GM23338 (cell line): Measurements from ENCODE around the gene RAP1GAP2.

ENCODE experiments used
- CREB1 ChIP-seq: fragments of 250-450 bp; sonication (Bioruptor Pico); IDR thresholded peaks from 2 replicates; pipeline ENCODE4 v1.5.0; 2020; ENCODE audit warnings: low read depth, mild to moderate bottlenecking, moderate library complexity
- CTCF ChIP-seq, 2 experiments: fragments of 200-600 bp in 1 of 2; sonication (generic) in 1 of 2; conservative IDR thresholded peaks; 2 replicates each; pipeline versions ENCODE4 v1.5.1 to v1.6.1; 2016 to 2017; ENCODE audit warnings: antibody characterized with exemption in 2 of 2, low read depth in 2 of 2, mild to moderate bottlenecking in 2 of 2, moderate library complexity in 1 of 2
- ETS1 ChIP-seq: IDR thresholded peaks from 2 replicates; pipeline ENCODE4 v1.6.1; 2016; ENCODE audit warnings: antibody characterized with exemption
- EZH2 ChIP-seq: fragments of 200-600 bp; sonication (generic); IDR thresholded peaks from one replicate; pipeline ENCODE4 v1.8.0; 2017; ENCODE audit warnings: antibody characterized with exemption, mild to moderate bottlenecking, low read depth; ENCODE audit not compliant: unreplicated experiment
- EZH2phosphoT487 ChIP-seq: fragments of 200-600 bp; sonication (generic); IDR thresholded peaks from one replicate; pipeline ENCODE4 v1.8.1; 2018; ENCODE audit warnings: antibody characterized with exemption; ENCODE audit not compliant: unreplicated experiment
- JUNB ChIP-seq: IDR thresholded peaks from one replicate; pipeline ENCODE4 v1.6.1; 2016; ENCODE audit warnings: antibody characterized with exemption; ENCODE audit not compliant: unreplicated experiment
- NANOG ChIP-seq: IDR thresholded peaks from 2 replicates; pipeline ENCODE4 v1.6.1; 2016; ENCODE audit warnings: antibody characterized with exemption, borderline replicate concordance
- POLR2AphosphoS5 ChIP-seq: IDR thresholded peaks from 2 replicates; pipeline ENCODE4 v1.6.1; 2016; ENCODE audit warnings: antibody characterized with exemption, low read depth
- REST ChIP-seq: IDR thresholded peaks from one replicate; pipeline ENCODE4 v1.6.1; 2018; ENCODE audit warnings: antibody characterized with exemption; ENCODE audit not compliant: unreplicated experiment
- STAT1 ChIP-seq: IDR thresholded peaks from one replicate; pipeline ENCODE4 v1.6.1; 2016; ENCODE audit warnings: antibody characterized with exemption; ENCODE audit not compliant: unreplicated experiment
- ZNF462 ChIP-seq: fragments of 250-450 bp; sonication (Bioruptor Pico); IDR thresholded peaks from 2 replicates; pipeline ENCODE4 v1.5.0; 2020; ENCODE audit warnings: mild to moderate bottlenecking, moderate library complexity

- TF ChIP-seq ZNF462 (CRISPR knock-in tag) (no peak), EZH2 (no peak), CTCF (conservative IDR thresholded peaks at IDR 0.05; ENCODE audit: low read depth in 2 of 2) (no peak), REST (no peak), POLR2AphosphoS5 (no peak), EZH2phosphoT487 (no peak), JUNB (no peak), CREB1 (no peak), NANOG (no peak), ETS1 (no peak), STAT1 (no peak)
These were observed 46.2 kb downstream of the RAP1GAP2 start for GRCh38 chr17:2842464-2842863.
